ENCODE data around the gene BUD13.

Gene BUD13

GRCh38 chr11:116716621-116717020 is 56.2 kb downstream of the BUD13 start:
- DNase-seq (ENCODE audit: low spot score) = no peak

- no peak for DNase-seq (ENCODE audit: low spot score)
Measured at GRCh38 chr11:116715383-116715782, 57.4 kb downstream of the BUD13 start.

- no peak for DNase-seq (ENCODE audit: low spot score)
Measured at GRCh38 chr11:116714902-116715301, 57.9 kb downstream of the BUD13 start.

- DNase-seq (ENCODE audit: low spot score) = no peak
Measured at GRCh38 chr11:116712428-116712827, 60.4 kb downstream of the BUD13 start.

GRCh38 chr11:116710762-116711161 is 62.0 kb downstream of the BUD13 start:
- DNase-seq (ENCODE audit: low spot score) = no peak

- no peak for DNase-seq (ENCODE audit: low spot score)
Measured at GRCh38 chr11:116710001-116710674, 62.6 kb downstream of the BUD13 start.

- DNase-seq (ENCODE audit: low spot score) = no peak
Measured at GRCh38 chr11:116707746-116708145, 65.0 kb downstream of the BUD13 start.

GRCh38 chr11:116707161-116707629 is 65.6 kb downstream of the BUD13 start:
- DNase-seq (ENCODE audit: low spot score) = no peak

- DNase-seq (ENCODE audit: low spot score) = peak; percentile 57
Measured at GRCh38 chr11:116703421-116703820, 69.4 kb downstream of the BUD13 start.

GRCh38 chr11:116702772-116703385 is 69.9 kb downstream of the BUD13 start:
- no peak for DNase-seq (ENCODE audit: low spot score)

- DNase-seq (ENCODE audit: low spot score) = no peak
Measured at GRCh38 chr11:116701876-116702275, 70.9 kb downstream of the BUD13 start.

- DNase-seq (ENCODE audit: low spot score) = no peak
Measured at GRCh38 chr11:116701297-116701801, 71.4 kb downstream of the BUD13 start.

- DNase-seq (ENCODE audit: low spot score) = no peak
Measured at GRCh38 chr11:116700586-116701220, 72.1 kb downstream of the BUD13 start.
